Activated gamma-delta T cell treated with Interleukin-2 at 50 U/mL for 16 hours (primary cell): Measurements from ENCODE around the gene SIPA1L3.

Source experiments
- DNase-seq: peaks from one replicate; pipeline ENCODE4 v3.0.0-alpha.2; 2020

SIPA1L3 gene

GRCh38 chr19:38197937-38198704 lies 291.1 kb downstream of the SIPA1L3 start:
- no peak for DNase-seq

- DNase-seq = no peak
Measured at GRCh38 chr19:38199340-38199739, 292.3 kb downstream of the SIPA1L3 start.

- no peak for DNase-seq
Measured at GRCh38 chr19:38201731-38202130, 294.7 kb downstream of the SIPA1L3 start.

GRCh38 chr19:38202504-38202903 lies 295.5 kb downstream of the SIPA1L3 start:
- DNase-seq = no peak

- DNase-seq = no peak
Measured at GRCh38 chr19:38203197-38203596, 296.2 kb downstream of the SIPA1L3 start.

- DNase-seq = no peak
Measured at GRCh38 chr19:38204096-38204495, 297.1 kb downstream of the SIPA1L3 start.

- no peak for DNase-seq
Measured at GRCh38 chr19:38204728-38205127, 297.7 kb downstream of the SIPA1L3 start.

- no peak for DNase-seq
Measured at GRCh38 chr19:38206006-38206745, 299.2 kb downstream of the SIPA1L3 start.

- no peak for DNase-seq
Measured at GRCh38 chr19:38206928-38207327, 299.9 kb downstream of the SIPA1L3 start.

- no peak for DNase-seq
Measured at GRCh38 chr19:38207543-38207942, 300.5 kb downstream of the SIPA1L3 start.

- DNase-seq = no peak
Measured at GRCh38 chr19:38208571-38208970, 301.6 kb downstream of the SIPA1L3 start.

GRCh38 chr19:38209152-38209551 lies 302.1 kb downstream of the SIPA1L3 start:
- DNase-seq = no peak

GRCh38 chr19:38209671-38210457 lies 302.9 kb downstream of the SIPA1L3 start:
- no peak for DNase-seq

GRCh38 chr19:38210458-38210987 lies 303.5 kb downstream of the SIPA1L3 start:
- DNase-seq = no peak

- no peak for DNase-seq
Measured at GRCh38 chr19:38211151-38211591, 304.2 kb downstream of the SIPA1L3 start.

- DNase-seq = no peak
Measured at GRCh38 chr19:38211766-38212165, 304.8 kb downstream of the SIPA1L3 start.

GRCh38 chr19:38213469-38213868 lies 306.5 kb downstream of the SIPA1L3 start:
- no peak for DNase-seq

- peak; percentile 61 for DNase-seq
Measured at GRCh38 chr19:38213911-38214625, 307.1 kb downstream of the SIPA1L3 start.

GRCh38 chr19:38216785-38217641 lies 310.0 kb downstream of the SIPA1L3 start:
- DNase-seq = no peak

- DNase-seq = no peak
Measured at GRCh38 chr19:38218204-38218603, 311.2 kb downstream of the SIPA1L3 start.

GRCh38 chr19:38219221-38219620 lies 312.2 kb downstream of the SIPA1L3 start:
- DNase-seq = no peak
